ENCODE measurements around the gene ANGPTL2.

DNA sequence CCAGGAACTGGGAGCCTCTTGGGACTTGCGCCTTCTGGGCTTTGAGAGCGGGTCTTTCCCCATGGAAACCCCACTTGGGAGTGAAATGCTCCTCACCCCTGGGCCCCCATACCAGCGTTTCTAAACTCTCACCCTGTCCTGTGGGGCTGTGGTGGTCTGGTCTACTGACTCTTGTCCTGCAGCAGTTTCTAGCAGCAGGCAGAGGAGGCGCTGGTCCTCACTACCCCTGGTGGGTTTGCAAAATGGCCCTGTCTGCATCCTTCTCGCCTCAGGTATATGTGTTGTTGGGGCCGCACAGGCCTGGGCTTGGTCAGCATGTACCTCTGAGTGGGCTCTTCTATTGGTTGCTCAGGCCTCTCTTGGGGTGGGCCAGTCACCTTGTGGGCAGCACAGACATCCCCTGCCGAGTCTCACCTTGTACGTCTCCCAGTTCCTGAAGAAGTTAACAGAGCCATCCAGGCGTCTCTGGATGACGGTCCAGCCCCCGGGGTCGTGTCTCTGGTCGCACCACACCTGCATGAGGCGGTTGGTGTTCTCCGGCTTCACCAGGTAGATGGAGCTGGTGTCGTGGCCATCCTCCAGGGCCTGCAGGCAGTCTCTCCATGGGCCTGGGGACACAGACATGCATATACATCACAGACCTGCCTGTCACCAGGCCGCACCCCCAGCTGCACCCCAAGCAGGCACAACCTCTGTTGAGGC lies 29.0 kb downstream of the ANGPTL2 start:
- TF ChIP-seq, protein P1, sequence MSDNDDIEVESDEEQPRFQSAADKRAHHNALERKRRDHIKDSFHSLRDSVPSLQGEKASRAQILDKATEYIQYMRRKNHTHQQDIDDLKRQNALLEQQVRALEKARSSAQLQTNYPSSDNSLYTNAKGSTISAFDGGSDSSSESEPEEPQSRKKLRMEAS (IDR thresholded peaks at IDR 0.05; ENCODE audit: low read depth, low read length) = no peak
- no peak for TF ChIP-seq POLR2A (IDR thresholded peaks at IDR 0.05; ENCODE audit: extremely low read depth, insufficient read length)

Measured in NB4 (cell line).